Femur (tissue), 1 donor: ENCODE measurements around the gene VGLL4.
A peak's percentile ranks its signal among the peaks of the same experiment; 100 is the strongest.

Experiments used
- DNase-seq: peaks from one replicate; pipeline ENCODE4 v3.0.0-alpha.2; 2017

Gene VGLL4

GRCh38 chr3:11651900-11652299 lies 8.2 kb upstream of the VGLL4 start:
- no peak for DNase-seq

DNA sequence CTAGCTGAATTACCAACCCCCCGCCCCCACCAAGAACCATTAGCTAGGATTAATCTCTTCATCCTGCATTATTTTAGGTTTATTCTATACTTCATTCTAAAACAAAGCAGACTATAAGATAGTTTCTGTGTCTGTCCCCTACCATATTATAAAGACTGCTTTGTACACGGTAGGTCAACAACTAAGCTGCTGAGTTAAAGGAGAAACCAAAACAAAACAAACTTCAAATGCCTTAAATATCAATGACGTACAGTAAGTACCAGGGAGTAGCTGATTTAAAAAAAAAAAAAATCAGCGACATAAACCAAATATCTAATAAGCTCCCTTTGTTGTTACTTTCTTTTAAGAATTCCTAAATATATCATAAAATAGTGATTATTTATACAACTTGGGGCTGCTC lies 7.8 kb upstream of the VGLL4 start:
- DNase-seq = no peak

DNA sequence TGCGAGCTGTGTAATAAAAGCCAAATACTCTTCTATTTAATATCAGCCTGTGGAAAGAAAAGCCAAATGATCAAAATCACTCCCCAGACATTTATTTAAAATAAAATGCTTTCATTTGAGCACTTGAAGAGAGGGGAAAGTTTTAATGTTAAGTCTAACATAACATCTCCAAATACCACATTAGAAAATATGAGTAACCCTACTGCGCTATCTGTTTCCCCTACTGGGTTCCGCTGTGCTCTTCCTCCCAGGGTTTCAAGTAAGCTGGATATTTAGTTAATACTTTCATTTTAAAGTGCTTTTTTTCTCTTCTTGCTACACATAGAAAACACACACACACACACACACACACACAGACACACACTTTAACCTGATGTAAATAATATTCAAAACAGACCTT lies 6.7 kb upstream of the VGLL4 start:
- DNase-seq = no peak

- DNase-seq = no peak
These were observed 5.0 kb upstream of the VGLL4 start for GRCh38 chr3:11648735-11649134.

DNA sequence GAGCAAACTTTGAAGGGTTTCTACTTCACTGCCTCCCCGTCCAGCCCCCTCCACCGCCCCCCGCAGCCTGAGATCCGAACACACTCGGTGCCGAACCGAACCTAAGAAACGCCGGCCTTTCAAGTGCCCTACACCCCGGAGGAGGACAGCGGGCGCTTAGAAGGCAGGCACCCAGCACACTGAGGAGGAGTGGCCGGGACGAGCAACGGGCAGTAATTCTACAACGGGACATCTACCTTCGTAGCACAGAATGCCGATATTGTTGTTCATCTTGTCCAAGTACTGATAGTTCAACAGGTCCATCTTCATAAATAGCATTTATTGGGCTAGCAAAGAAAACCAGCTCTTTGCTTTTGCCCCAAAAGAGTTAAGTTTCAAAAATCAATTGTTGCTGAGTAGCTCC lies 513 bp downstream of the VGLL4 start:
- peak; percentile 46 for DNase-seq

GRCh38 chr3:11642431-11643191 lies 1.1 kb downstream of the VGLL4 start:
- peak; percentile 85 for DNase-seq

DNA sequence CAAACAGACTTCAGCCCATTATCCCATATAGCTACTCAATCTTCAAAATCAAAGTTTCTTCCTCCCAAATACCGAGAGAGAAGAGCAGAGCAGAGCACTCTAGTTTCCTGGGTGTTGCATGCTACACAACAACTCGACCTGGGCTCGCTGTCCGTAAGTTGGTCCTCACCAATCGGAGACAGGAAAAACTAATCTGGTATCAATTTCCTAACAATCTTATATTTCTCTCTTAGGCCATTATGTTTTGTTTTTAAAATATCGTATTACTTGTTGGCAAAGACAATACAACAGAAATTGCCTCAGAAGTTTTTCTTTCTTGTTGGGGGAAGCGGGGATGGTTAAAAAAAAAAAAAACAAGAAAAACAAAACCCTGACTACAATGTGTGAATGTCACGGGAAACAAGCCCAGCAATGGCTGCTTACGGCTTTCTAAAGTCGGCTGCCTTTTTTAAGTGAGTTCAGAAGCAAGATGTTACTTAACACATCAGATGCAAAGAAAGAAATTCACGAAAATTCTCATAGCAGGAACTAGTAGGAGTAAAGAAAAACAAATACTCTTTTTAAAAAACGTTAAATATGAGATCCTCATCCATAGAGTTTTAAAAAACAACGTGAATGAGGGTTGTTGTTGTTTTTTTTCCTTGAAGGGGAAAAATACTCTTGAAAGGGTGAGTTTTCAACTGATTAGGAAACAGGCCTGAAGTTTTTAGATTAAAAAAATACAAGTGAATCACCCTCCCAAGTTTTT lies 1.9 kb downstream of the VGLL4 start:
- no peak for DNase-seq

DNA sequence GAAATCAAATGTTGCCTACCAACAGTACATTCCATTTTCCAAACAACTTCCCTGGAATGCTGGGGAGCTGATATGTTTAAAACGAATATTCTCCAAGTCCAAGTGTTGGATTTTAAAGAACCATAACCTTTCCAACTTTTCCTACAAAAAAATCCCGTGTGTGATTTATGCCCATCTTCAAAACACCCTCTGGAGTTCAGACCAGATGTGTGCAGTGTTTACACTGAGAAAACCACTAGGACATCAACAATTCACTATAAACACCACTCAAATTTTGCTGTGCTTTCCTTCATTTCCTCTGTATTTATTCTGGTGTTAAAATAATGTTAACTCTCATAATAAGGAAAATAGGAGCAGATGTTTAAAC lies 2.4 kb downstream of the VGLL4 start:
- DNase-seq = no peak

DNA sequence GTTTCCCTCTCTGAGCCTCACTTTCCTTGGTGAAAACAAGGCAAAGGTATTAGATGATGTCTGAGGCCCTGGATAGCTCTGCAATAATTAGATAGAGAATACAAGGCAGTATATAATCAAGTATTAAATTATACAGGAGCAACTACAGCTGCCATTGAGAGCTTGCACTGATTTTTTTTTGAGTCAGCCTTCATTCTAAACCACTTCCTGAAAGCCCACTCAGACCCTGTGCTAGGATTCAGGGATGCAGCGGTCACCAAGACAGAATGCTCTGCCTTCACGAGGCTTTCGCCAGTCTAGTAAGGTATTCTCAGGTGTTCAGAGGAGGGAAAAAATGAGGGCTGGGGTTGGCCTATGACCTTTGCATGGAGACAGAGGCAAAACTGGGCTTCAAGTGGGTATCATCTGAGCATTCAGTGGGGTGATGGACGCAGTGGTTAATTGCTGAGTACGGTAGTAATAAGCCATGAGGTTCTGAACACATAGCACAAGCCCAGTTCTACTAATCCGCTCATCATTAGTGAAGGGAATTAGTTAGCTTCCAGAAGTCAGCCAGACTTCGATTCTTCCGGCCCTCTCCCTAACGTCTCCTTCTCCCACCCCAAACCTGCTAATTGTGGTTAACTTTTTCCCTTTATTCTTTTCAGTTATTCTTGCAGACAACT lies 3.6 kb downstream of the VGLL4 start:
- DNase-seq = no peak

GRCh38 chr3:11638495-11639358 lies 5.0 kb downstream of the VGLL4 start:
- peak; percentile 50 for DNase-seq

DNA sequence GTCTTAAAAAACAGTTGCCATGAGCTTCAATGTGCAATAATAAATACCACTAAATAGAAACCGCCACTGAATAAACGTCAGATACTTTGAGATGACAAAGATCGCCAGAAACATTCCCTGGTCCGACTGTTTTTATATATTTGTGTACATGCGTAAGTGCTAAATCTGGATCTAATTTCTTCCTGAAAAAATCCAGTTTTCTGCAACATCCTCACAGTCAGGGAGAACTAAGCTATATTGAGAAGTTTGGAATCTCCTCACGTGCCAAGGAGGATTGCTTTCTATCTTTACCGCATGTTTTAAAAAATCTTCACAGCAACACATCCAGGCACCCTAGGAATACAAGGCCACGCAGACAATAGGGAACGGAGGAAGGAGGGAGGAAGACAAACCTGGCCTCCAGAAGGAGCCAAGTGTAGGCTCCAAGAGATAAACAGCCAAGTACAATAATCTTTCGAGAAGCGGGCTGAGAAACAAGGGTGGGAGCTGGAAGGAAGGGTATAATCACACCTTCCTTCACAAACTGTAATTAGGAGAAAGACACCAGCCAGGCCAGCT lies 5.7 kb downstream of the VGLL4 start:
- DNase-seq = no peak

DNA sequence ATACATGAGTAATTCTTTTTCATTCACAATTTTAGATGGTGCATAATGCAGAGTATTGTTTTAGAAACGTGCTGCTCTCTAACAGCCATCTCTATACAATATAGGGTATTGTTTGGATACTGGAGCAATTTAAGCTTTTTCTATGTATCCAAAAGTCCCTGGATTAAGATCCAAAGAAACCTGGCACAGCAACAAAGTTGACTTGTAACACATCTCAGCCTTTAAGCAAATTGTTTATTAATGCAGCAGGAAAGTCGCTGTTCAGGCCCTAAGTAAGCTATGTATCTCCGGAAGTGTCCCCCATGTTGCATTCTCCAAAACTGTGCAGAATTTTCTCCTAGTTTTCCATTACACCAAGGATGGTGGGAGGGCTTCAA lies 7.3 kb downstream of the VGLL4 start:
- DNase-seq = no peak

- DNase-seq = no peak
These were observed 7.9 kb downstream of the VGLL4 start for GRCh38 chr3:11635680-11636393.

DNA sequence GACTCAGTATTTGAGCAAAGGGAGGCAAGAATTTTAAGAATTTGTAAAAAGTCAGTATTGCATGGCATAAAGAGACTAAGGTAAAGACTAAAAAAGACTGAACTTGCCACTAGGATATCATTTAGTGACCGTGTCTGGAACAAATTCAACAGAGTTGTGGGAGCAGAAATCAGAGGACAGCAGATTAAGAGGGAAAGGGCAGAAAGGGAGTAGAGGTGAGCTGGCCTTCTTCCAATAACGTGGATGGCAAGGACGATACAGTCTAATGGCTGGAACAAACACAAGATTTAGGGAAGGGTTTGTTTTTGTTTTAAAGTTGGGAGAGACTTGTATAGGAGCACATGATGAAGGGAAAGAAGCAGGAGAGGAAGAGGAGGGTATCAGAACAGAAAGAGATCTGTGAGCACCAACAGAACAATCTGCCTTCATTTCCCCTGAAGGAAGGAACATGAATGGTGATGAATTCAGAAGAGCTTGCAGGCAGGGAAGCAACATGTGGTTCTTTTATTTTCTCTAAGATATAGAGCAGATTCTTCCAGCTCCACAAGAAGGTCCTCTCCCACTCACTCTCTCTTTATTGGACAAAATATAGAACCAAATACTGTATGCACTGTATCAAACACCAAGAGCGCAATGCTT lies 8.6 kb downstream of the VGLL4 start:
- no peak for DNase-seq

GRCh38 chr3:11634081-11634635 lies 9.6 kb downstream of the VGLL4 start:
- DNase-seq = no peak

- DNase-seq = no peak
These were observed 10.7 kb downstream of the VGLL4 start for GRCh38 chr3:11632966-11633365.

- no peak for DNase-seq
These were observed 11.2 kb downstream of the VGLL4 start for GRCh38 chr3:11632564-11632963.

- no peak for DNase-seq
These were observed 11.9 kb downstream of the VGLL4 start for GRCh38 chr3:11631820-11632219.

DNA sequence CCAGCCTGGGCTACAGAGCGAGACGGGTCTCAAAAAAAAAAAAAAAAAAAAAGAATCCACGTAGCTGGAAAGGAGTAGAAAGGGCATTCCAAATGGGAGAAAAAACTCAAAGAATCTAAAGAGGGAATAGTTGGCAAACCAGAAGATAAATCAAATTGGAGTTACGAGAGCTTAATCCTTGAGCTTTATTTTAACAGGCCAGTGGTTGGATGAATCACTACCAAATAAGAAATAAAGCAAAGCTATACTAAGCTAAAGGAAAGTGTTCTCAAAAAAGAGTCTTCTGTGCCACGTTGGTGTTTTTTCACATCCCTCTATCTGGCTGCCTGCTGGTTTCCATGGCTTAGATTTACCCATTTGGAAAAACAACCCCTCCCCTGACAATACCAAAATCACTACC lies 14.0 kb downstream of the VGLL4 start:
- DNase-seq = no peak

DNA sequence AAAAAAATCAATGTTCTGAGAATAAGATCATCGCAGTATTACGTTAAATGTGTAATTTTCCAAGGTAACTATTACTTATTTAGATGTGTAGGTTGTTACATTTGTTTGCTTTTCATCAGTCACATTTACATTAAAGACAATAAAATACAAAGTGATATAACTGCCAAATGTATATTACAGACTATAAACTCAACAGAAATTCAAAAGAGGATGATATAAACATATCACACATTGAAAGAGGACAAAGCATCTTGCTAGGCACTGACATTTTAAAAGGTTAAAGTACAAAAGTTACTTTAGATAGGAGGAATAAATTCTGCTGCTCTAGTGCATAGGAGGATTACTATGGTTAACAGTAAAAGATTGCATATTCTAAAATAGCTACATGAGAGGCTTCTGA lies 16.1 kb downstream of the VGLL4 start:
- no peak for DNase-seq

DNA sequence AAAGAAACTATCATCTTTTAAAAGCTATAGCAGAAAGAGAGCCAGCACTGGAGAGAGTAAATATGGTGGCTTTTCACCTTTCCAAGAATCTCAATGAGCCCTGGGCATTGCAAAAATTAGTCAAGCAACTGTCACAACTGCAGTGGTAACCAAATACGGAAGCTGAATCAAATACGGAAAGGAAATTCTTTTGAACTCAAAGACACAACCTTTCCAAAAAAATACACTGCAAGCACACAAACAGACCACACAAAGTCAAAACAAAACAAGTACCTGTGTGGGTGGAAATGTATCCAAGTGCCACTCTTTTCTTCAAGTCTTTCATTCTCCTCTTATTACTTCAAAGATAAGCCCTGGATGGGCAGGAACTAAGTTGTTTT lies 17.6 kb downstream of the VGLL4 start:
- DNase-seq = no peak
